ENCODE results near the gene PF4V1. TPM values are rescaled to one million over a fixed set of nuclear protein-coding genes. Genes with fewer than 3 reads are reported as not detected.

Gene PF4V1
- polyA plus RNA-seq, 3 donors = 0.53 to 0.84 TPM; not detected in 1

- DNase-seq = no peak
Observed at GRCh38 chr4:73844345-73844744, 8.8 kb upstream of the PF4V1 start.

DNA sequence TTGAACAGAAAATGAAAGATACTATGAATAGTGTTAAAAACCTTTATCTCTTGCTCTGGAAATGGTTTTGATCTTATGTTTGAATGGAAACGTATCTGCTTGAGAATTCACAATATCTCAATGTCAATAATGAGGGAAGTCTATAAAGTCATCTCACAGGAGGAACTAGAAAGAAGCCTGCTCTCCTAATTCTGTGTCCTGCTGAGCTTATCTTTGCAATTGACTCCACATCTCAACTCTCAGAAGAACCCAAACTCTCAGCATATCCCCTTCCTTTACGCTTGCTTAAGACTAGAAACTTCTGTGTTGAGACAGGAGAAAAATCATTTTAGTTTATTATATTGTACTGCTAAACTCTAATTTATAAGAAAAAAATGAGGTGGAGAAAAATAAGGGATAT, 8.3 kb upstream of the PF4V1 start:
- no peak for DNase-seq

- DNase-seq = no peak
Observed at GRCh38 chr4:73847526-73848182, 5.4 kb upstream of the PF4V1 start.

DNA sequence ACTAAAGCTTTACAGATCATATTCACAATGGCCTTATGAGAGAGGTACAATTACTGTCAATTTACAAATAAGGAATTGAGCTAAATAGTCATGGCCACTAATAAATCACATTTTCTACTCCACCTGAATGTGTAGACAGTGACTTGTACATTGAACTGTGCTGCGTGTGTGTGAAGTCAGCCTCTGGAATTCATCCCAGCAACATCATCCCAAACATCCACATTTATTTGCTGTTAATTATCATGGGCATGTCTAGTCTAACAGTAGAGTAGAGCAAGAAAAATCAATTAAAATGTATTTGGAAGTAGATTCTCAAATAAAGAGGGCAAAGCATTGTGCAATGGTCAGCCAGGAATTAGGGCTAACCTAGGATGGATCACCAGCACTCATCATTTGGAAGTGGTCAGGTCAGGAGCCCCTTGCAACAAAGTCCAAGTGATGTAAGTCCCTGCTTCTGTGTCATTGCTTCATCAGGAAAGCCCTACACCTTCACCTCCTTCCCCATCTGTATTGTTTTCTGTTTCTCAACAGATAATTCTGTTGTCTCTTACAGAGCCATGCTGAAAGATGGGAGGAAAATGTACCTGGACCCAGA, 4.8 kb upstream of the PF4V1 start:
- DNase-seq = no peak

DNA sequence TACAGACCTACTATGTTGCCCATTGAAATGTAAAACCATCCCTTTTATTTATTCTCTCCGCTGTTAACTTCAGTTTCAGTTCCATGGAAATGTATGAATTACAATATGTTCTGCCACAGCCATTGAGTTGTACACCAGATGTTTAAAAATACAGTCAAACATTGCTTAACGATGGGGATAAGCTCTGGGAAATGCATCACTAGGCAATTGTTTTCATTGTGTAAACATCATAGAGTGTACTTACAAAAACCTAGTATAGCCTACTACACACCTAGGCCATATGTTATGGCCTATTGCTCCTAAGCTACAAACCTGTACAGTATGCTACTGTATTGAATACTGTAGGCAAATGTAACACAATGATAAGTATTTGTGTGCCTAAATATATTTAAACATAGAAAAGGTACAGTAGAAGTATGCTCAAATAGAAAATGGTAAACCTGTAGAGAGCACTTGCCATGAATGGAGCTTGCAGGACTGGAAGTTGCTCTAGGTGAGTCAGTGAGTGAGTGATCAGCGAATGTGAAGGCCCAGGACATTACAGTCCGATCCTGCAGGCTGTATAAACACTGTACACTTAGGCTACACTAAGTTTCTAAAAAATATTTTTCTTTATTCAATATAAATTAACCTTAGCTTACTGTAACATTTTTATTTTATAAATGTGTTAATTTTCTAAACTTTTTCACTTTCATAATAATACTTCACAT, 2.7 kb upstream of the PF4V1 start:
- no peak for DNase-seq

DNA sequence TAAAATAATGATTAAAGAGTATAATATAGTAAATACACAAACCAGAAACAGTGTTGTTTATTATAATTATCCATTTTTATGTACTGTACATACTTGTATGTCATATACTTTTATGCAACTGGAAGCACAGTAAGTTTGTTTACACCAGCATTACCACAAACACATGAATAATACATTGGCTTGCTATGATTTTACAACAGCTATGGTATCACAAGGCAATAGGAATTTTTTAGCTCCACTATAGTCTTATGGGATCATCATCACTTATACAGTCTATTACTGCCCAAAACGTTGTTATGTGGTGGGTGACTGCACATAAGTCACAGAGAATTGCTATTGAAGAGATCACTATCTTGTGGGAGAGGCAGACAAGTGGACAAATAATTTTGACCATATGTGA, 1.8 kb upstream of the PF4V1 start:
- DNase-seq = no peak

- DNase-seq = no peak
Observed at GRCh38 chr4:73852771-73853170, 325 bp upstream of the PF4V1 start.

- DNase-seq = no peak
Observed at GRCh38 chr4:73853718-73854473, 800 bp downstream of the PF4V1 start.

GRCh38 chr4:73855406-73855805, 2.3 kb downstream of the PF4V1 start:
- DNase-seq = no peak

DNA sequence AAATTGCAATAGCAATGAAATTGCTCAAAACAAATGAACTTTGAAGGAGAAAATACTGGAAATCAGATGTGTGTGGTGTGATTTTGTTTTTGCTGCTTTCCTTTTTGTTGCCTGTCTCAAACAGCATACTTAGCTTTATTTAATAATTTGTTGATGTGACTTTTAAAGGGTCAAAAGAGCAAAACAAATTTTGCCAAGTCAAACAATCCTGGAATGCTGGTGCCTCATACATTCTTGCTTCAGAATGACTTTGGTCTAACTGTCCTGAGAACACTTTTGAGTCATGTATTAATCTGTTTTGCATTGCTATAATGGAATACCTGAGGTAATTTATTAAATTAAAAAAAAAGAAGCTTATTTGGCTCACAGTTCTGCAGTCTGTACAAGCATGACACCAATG, 3.4 kb downstream of the PF4V1 start:
- DNase-seq = no peak

GRCh38 chr4:73859614-73860088, 6.6 kb downstream of the PF4V1 start:
- no peak for DNase-seq

DNA sequence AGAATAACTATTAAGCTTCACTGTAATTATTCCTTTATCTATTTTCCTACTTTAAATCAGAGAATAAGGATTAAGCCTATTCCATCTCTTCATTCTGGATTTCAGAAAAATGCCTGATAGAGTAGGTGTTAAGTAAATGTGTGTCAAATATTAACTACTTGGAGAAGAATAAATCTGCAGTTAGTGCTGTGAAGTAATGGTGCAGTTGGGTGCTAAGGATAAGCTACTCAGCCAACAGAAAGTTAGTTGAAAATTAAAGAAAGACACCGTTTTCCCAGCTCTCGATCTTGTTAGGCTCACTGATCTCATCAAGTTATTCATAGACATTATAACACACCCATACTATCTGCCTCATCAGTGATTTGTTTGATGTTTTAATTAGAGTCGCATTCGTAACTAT, 7.1 kb downstream of the PF4V1 start:
- DNase-seq = no peak

GRCh38 chr4:73860917-73861316, 7.8 kb downstream of the PF4V1 start:
- DNase-seq = no peak

GRCh38 chr4:73862322-73862721, 9.2 kb downstream of the PF4V1 start:
- DNase-seq = no peak

DNA sequence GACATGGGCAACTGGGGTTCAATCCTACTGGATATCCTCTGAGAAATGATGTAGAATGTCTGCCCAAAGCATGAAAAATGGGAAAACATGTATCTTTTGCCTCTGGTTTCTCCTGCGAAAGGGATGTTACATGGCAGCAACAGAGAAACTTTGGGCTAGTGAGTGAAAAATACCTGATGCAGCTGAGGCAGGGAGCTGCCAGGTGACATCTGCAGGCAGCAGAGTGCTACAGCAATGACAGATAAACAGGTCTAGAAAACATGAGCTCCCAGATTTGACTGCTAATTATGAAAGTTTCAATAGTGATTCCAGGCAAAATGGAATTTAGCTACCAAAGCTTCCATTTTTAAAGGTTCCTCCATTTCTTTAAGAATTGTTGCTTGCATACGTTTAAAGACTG, 11.3 kb downstream of the PF4V1 start:
- no peak for DNase-seq

GRCh38 chr4:73864961-73865360, 11.9 kb downstream of the PF4V1 start:
- no peak for DNase-seq

DNA sequence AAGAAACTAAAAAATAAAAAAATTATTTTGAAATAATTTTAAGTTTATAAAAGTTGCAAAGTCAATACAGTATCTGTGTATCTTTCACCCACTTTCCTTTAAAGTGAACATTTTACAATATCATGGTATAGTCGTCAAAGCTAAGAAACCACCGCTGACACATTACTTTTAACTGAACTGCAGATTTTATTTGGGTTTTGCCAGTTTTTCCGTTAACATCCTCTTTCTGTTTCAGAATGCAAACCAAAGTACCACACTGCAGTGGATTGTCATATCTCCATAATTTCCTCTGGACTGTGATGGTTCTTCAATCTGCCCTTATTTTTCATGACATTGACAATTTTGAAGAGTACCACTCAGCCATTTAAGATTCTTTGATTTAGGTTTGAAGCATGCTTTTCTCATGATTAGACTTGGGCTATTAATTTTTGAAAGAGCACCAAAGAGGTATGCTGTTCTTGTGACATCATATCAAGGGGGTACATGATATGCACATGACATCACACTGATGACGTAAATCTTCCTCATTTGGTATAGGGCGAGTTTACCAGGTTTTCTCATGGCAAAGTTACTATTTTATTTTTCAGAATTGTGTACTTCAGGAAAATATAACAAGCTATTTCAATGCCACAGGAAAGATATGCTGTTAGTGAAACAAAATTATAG, 12.5 kb downstream of the PF4V1 start:
- no peak for DNase-seq

DNA sequence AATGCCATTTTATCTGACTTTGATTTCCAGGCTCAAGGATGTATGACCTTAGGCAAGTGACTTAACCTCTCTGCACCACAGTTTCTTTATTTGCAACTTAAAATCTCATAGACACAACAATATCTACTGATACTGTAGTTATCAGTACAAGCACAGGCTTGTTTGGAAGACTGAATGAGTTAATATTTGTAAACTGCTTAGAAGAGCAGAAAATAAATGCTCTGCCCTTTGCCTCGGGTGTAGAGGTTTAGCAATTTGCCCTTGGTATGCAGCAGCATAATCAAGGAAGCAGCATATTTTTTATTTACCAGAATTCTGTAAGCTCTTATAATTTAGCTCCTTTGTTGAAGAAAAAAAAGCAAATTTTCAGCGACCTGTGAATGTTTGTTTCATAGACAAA, 13.2 kb downstream of the PF4V1 start:
- no peak for DNase-seq

- no peak for DNase-seq
Observed at GRCh38 chr4:73867783-73868182, 14.7 kb downstream of the PF4V1 start.

- DNase-seq = no peak
Observed at GRCh38 chr4:73868206-73869129, 15.4 kb downstream of the PF4V1 start.
